HG03135 (cell line): ENCODE measurements around the gene DENND4C.
"Not testable (repeated sequence)": the region's sequence is repeated elsewhere in the genome, so short reads cannot be mapped to it uniquely, and the experiment has no call there.

Experiments used
- ATAC-seq: cut with Tn5 transposase; IDR thresholded peaks from one replicate; pipeline ENCODE4 v1.9.1; 2021; ENCODE audit warnings: mild to moderate bottlenecking, moderate library complexity; ENCODE audit not compliant: unreplicated experiment

The DENND4C gene

DNA sequence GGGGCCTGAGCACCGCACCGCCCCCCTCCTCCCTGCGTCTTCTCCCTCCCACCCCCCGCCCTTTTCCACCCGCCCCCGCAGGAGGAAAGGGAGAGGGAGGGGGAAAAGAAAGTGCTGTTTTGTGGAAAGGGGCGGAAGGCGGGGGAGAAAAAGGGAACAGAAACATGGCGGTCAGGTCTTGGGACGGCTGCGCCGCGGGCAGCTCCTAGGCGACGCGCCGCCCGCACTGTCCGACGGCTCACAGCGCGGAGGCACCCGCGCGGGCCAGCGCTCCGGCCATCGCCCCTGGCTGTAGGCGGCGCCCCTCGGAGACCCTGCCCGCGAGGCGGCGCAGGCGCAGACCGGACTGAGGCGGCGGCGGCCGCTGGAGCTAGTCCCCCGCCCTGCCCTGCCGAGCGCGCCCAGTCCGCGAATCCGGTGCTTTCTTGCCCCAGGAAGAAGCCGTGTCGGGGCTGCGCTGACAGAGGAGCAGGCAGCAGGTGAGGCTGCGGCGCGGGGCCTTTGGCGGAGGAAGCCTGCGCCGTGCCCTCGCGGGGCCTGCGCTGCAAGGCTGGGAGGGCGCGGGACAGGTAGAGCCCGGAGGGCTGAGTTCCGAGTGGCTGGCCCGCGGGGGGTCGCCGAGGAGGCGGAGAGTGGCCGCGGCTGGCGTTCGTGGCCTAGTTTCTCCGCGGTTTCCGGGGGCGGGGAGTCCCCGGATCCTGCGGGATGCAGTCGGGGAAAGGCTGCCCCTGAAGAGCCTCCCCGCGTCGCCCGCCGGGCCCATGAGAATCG is at the start of gene DENND4C:
Gene DENND4C (plus strand): TSS at position 339 of the 771 bp plus-strand sequence. CDS start 45,482 bp downstream, outside the sequence.
- peak; percentile 75 for ATAC-seq

DNA sequence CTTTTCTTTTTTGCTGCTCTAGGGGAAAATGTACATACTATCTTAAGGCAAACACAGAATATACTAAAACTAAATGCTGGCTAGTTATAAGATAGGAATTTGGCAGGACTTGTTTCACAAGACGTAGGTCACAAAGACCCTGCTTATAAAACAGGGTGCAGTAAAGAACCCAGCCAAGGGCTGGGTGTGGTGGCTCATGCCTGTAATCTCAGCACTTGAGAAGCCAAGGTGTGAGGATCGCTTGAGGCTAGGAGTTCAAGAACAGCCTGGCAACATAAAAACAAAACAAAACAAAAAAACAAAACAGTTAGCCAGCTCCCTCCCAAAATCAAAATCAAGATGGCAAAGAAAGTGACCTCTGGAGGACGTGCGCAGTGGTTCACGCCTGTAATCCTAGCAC is 49.5 kb upstream of the DENND4C start:
- no peak for ATAC-seq

DNA sequence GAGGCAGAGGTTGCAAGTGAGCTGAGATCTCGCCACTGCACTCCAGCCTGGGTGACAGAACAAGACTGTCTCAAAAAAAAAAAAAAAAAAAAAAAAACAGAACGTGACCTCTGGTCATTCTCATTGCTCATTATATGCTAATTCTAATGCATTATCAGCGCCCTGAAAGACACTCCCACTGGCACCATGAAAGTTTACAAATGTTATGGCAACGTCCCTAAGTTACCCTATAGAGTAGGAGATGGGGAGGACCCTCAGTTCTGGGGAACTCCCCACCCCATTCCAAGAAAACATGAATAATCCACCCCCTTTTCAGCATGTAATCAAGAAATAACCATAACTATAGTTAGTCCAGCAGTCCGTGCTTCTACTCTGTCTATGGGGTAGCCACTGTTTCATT is 48.9 kb upstream of the DENND4C start:
- no peak for ATAC-seq

DNA sequence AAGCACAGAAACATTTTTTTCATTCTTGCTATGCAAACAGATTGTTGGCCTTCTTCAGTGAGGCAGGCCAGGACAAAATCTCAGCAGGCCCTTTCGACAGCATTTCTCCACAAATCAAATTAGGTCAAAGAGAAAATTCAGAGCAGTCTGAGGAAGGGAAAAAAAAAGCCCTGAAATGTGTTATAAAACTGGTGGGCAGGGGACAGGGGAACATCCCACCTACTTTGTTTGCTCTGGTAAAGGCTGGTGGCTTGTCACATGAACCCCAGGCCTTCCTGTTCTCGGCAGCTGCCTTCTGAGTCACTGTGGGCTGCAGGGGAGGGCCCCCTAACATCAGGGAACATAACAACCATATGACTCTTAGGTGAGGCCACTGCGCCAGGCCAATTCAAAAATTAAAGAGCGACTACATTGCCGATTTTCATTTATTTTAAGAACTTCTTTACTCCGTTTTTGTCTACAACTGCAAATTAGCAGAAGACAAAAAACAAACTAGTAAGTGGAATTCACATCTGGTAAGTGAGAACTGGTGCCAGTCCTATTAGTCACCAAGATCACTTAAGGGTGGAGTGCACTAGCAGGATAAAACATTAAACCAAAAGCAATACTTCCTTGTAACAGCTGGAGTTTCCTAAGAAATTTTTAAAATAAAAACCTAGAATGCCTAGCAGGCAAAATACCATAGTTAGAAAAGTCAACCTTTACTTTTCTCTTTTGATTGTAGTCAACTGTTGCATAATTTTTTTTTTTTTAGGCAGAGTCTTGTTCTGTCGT is 46.2 kb upstream of the DENND4C start:
- ATAC-seq, result peak; percentile 96

- no peak for ATAC-seq
Measured at GRCh38 chr9:19185191-19185590, 45.3 kb upstream of the DENND4C start.

- ATAC-seq, result no peak
Measured at GRCh38 chr9:19186232-19186631, 44.3 kb upstream of the DENND4C start.

DNA sequence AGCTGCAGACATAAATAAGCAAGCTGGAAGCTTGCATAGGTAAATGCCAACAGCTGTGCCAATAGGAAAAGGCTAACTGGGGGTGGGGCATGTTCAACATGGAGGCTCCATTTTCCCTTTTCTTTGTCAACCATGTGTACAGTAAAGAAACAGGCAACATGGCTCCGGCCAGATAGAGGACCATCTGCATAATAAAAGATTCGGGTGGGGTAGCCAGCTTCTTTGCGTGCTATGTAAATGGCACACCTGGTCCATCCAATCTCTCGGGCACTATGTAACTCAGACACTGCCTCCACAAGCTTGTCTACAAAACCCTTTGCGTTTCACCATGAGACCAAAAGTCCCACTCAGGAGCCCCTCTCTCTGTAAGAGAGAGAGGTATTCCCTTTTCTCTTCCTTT is 41.7 kb upstream of the DENND4C start:
- no peak for ATAC-seq

DNA sequence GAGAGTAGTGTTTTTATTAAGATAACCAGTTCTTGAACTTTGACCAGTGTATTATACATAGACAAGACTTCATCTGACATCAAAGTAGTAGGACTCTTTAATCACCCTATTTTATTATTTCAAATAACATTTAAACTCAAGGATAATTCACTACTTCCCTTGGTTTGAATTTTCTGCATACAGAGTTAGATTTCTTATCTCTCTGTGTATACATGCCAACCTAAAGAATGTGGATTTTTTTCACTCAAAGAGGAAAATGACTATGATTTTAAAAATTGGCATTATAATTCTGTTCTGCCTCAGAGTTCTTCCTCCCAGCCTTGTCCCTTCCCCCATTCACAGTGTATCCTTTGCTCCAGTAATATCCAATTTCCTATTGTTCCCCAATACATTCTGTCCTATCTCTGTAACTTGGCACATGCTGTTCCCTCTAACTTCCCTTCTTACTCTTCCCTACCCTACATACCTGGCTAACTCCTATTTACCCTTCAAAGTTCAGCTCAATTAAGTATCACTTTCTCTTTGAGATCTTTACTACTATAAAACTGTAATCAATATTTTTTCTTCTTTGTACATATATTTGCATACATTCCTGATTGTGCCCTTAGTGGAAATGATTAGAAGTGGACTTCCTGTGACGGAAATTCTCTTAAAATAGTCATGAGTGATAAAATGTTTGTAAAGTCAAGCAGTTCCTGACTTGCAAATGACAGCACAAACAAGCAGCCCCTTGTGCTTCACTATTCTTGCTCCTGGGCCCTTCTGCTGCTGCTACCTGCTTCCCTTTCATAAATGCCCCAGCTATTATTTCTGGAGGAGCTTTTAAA is 38.1 kb upstream of the DENND4C start:
- ATAC-seq, result no peak

DNA sequence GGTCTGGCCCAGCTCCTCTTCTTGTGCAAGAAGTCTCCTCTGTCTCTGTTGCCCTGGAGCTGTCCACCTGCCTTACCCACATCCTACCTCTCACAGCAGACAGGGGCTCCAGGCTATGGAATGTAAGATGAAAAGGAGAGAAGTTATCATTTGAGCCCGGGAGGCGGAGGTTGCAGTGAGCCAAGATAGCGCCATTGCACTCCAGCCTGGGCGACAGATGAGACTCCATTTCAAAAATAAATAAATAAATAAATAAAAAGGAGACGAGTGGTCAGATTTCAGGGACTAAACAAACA is 37.5 kb upstream of the DENND4C start:
- ATAC-seq, result no peak

DNA sequence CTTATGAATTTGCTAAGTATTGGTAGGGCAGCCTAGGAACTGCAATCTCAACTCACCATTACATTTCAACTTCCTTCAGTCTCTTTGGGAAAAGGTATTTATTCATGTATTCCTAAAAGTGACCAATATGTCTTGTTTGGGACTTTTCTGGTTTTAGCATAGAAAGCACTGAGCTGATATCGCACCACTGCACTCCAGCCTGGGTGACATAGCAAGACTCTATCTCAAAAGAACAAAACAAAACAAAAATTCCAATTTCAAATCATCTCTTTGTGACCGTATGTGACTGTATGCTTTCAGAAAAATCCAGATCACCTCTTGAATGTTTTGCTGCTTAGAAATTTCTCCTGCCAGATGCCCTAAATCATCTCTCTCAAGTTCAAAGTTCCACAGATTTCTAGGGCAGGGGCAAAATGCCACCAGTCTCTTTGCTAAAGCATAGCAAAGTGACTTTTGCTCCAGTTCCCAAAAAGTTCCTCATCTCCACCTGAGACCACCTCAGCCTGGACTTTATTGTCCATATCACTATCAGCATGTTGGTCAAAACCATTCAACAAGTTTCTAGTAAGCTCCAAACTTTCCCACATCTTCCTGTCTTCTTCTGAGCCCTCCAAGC is 37.0 kb upstream of the DENND4C start:
- not testable (repeated sequence) for ATAC-seq

DNA sequence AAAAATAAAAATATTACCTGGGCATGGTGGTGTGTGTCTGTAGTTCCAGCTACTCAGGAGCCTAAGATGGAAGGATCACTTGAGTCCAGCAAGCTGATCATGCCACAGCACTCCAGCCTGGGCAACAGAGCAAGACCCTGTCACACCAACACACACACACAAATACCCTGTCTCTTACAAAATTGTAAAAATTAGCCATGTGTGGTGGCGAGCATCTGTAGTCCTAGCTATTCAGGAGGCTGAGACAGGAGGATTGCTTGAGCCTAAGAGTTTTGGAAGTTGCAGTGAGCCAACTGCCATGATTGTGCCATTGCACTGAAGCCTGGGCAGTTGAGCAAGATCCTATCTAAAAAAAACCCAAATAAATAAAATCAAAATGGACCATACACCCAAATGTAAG is 32.1 kb upstream of the DENND4C start:
- ATAC-seq, result no peak

- ATAC-seq, result no peak
Measured at GRCh38 chr9:19199012-19199411, 31.5 kb upstream of the DENND4C start.

DNA sequence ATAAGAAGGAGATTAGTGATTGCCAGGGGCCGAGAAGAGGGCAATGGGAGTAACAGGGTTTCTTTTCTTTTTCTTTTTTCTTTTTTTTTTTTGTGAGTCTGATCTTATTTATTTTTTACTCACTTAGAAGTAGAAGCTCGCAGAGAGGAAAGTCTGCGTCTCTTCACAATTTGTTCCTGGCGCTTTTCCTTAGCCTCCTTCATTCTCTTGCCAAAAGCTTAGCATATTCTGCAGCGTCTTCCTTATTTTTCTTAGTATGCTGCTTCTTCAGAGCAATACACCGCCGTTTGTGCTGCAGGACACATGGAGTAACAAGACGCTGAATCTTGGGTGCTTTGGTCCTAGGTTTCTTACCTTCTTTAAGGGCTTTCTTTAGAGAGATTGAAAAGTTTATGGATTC is 30.3 kb upstream of the DENND4C start:
- no peak for ATAC-seq

- no peak for ATAC-seq
Measured at GRCh38 chr9:19201899-19202891, 28.3 kb upstream of the DENND4C start.

GRCh38 chr9:19203058-19203457 is 27.4 kb upstream of the DENND4C start:
- ATAC-seq, result no peak

- no peak for ATAC-seq
Measured at GRCh38 chr9:19208653-19209052, 21.8 kb upstream of the DENND4C start.

- ATAC-seq, result no peak
Measured at GRCh38 chr9:19209188-19209587, 21.3 kb upstream of the DENND4C start.

DNA sequence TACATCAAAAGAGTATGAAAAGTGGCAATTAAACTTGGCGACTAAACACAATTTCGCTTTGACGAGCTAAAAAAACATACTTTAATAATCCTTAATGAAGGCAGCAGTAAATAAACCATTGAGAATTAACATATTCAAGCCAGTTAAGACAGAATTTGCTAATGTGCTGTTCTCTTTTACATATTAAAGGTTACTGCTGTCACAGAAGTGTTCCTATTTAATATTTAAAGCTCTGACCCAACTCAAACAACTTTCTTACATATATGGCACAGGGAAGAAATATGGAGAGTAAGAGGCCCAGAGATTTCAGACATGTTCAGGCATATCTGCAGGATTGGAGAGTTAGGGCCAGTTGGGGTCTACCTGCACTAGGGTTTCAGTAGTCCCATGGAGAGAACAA is 16.7 kb upstream of the DENND4C start:
- ATAC-seq, result no peak

DNA sequence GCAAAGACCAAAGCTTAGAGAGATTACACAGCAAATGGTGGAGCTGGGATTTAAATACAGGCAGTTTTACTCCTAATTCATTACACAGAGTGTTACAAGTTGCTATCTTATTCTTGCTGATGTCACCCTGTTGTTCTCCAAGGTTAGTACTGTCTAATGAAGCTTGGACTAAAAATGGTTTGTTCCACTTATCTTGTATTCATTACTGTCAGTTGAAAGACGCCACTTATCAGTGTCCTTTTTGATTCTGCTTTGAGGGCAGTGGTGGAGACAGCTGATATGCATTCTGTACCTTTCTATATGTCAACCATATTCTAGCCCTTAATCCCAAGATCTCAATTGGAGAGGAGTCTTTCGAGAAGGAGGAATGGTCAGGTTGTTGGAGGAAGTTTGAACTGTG is 14.0 kb upstream of the DENND4C start:
- no peak for ATAC-seq

GRCh38 chr9:19221326-19221725 is 9.2 kb upstream of the DENND4C start:
- ATAC-seq, result no peak
